ENCODE results near the gene ERVFRD-1.

Gene ERVFRD-1

DNA sequence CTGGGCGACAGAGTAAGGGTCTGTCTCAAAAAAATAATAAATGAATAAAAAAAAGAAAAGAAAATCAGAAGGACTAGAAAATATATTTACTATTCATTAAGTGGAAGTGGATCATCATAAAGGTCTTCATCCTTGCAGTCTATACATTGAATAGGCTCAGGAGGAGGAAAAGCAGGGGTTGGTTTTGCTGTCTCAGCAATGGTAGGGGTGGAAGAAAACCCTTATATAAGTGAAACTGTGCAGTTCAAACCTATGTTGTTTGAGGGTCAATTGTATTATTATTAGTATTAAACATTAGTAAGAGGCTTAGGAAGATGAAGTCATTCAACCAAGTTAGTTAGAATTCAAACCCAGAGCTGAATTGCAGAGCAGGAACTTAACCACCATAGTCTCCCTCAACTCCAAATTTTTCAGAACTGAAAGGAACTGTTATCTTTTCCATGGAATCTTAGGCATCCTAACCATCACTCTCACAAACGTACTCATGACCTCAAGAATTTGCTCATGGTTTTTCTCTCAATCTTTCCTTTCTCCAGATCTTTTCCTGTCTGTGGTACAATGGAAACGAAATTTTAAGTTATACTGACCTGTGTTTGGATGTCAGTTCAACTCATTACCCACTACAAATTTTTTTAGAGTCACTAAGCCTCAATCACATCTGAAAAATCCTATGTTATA lies 25.6 kb downstream of the ERVFRD-1 start:
- ATAC-seq: no peak

GRCh38 chr6:11083956-11084355 lies 27.6 kb downstream of the ERVFRD-1 start:
- ATAC-seq: no peak

DNA sequence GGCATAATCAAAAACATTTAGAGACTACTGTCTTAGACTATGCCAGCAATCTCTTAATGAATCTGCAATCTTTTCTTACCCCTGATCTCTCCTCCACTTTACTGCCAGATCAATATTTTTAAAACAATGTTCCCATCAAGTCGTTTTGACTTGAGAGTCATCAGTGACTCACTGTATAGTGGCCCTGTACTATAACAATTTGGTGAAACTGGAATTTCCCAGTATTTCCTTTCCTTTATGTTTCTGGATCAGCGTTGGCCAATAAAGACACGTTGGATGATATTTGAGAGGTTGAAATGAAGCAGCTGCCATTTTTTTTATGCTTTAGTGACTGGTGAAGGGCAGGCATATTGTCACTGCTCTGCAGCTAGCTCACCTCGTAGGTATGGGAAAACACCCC lies 28.0 kb downstream of the ERVFRD-1 start:
- ATAC-seq: no peak

DNA sequence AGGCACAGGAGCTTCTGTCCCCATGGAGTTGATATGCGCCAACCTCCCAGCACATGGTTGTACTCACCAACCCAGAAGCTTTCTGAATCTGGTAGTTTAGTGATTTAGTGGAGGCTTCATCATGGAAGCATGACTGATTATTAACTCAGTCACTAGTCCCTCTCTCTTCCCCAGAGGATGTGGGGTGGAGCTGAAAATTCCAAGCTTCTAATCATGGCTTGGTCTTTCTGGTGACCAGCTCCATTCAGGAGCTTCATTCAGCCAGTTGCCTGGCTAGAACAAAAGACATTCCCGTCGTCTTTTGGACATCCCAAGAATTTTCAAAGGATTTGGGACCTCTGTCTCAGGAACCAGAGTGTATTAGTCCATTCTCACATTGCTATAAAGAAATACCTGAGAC lies 31.2 kb downstream of the ERVFRD-1 start:
- no peak for ATAC-seq

DNA sequence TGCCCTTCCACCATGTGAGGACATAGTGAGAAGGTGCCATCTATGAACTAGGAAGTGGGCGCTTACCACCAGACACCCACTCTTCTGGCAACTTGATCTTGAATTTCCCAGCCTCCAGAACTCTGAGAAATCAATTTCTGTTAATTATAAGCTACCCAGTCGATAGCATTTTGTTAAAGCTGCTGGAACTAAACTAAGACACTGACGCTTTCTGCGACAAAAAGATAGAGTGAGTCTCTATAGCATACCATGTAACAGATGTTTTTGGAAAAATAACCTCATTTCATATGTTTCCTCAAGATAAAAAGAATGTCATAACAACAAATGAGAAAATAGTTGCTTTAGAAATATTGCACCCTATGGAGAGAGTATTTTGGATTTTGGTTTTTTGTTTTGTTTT lies 33.3 kb downstream of the ERVFRD-1 start:
- no peak for ATAC-seq

DNA sequence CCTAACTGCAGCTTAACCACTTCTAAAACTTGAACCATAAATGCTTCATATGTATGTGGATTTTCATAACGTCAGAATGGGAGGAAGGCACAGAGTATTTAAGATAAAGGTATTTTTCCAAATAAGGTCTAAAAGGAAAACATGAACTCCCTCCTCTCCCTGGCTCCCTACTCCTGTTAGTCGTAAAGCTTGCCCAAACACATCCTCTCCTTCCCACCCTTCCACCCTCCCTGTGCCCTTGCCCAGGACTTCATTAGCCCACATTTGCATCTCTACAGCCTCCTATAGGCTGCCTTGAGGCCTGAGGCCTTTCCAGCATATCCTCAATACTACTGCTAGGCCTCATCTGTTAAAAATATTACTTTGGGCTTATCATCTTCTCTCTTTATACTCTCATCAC lies 35.0 kb downstream of the ERVFRD-1 start:
- no peak for ATAC-seq

DNA sequence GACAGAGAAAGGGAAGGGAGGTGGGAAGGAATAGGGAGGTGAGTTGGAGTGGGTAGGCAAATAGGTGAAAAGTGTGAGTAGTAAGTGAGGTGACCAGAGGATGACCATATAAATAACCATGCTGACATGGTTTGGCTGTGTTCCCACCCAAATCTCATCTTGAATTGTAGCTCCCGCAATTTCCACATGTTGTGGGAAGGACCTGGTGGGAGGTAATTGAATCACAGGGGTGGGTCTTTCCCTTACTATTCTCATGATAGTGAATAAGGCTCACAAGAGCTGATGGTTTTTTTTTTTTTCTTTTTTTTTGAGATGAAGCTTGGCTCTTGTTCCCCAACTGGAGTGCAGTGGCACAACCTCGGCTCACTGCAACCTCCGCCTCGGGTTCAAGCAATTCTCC lies 39.4 kb downstream of the ERVFRD-1 start:
- no peak for ATAC-seq

DNA sequence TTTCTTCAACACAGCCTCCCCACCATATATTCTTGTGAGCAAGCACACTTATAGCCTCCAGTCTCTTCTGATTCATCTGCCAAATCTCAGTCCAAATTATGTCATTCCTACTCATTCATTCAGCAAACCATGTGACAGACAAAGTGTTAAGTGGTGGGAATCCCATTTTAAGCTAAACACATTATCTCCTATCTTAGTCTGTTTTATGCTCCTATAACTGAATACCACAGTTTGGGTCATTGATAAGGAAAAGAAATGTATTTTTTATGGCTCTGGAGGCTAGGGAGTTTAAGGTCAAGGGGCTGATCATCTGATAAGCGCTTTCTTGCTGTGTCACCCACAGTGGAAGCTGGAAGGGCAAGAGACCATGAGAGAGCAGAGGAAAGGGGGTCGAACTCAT lies 41.8 kb downstream of the ERVFRD-1 start:
- no peak for ATAC-seq

DNA sequence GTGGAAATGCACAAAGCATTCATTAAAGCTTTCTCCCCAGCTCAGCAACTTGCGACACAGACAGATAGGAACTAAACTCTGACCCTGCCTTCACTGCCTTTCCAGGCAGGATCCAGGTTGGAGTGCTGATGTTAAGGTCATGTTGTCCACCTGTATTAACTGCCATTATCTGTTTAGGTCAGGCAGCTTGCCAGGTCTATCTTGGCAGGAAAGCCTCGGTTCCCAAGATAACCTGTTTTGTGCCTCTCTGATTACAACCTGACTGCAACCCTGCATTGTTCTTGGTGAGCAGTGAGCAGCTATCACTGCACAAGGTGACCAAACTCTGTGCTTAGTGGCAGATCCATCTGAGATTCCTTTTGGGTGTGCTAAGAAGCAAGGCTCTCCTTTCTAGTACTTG lies 44.2 kb downstream of the ERVFRD-1 start:
- ATAC-seq: no peak

DNA sequence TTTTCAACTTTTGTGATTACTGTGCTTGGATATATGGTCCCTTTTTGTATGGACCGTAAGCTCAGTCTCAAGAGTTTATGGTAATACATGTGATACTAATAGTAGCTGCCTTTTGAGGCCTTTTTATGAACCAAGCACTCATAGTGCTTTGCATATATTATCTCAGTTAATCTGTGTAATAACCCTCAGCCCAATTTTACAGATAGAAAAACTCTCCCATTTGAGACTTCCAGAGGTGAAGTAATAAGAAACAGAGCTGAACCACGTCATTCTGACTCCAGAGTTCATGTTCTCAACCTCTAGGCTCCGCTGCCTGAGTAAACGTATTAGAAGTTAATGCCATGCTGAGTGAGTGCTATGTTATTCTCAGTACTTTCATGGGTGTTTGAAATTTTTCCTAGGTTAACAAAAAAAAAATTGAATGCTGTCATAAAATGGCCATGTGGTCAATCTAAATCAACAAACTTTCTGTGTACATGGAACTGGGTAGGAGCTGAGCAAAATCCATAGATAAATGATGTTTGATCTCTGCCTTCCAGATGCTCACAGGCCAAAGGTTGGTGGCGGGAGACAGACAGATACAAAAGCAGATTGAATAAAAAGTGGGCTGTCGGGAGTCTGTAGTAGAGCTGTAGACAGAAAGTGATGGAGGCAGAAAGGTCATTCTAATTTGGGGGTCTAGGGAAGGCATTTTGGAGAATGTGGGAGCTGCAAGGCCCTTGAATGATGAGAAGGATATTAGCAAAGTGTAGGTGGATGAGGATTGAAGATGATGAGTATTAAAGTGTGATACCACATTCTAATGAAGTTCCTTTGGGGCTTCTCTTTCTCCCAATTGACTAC lies 44.8 kb downstream of the ERVFRD-1 start:
- no peak for ATAC-seq

DNA sequence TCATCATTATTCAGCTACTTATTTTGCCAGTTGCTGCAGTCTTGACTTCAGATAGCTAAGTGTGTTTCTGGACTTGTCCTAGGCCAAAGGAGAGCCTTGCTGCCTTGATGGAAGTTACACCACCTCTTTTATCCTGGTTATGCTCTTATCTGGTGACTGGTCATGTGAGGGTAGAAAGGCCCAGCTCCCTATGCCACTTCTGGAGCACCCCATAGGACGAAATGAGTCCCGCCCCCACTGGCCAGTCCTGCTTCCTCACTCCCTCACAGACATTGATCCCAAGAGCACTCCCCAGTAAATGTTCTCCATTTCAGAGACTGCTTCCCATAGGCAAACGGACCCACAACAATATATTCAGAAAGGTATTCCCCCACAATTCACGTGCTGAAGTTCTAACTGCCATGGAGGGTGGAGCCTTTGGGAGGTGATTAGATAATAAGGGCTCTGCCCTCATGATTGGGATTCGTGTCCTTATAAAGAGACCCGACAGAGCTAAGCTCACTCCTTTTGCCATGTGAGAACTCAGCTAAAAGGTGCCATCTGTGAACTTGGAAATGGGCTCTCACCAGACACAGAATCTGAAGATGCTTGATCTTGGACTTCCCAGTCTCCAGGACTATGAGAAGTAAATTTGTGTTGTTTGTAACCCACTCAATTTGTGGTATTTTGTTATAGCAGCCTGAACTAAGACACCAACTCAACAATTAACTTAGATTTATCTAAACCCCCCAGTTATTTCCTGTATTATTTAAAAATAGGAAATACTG lies 45.9 kb downstream of the ERVFRD-1 start:
- ATAC-seq: no peak

DNA sequence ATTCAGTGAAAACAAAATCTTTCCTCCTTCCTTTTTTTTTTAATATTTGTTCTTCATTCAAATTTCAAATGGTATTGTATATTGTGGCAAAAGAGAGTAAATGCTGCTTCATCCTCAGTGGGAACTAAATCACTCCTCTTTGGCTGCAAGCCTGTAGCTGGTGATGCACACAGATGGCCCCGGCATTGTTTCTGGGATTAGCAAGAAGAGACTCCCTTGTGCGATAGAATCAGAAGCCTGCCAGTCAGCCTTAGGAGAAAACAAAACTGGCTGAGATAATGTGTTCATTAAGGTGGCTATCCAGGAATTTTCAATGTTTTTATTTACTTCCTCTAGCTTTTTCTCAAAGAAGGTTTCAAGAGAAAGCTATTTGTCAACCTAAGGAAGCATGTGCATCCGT lies 46.7 kb downstream of the ERVFRD-1 start:
- ATAC-seq: no peak

DNA sequence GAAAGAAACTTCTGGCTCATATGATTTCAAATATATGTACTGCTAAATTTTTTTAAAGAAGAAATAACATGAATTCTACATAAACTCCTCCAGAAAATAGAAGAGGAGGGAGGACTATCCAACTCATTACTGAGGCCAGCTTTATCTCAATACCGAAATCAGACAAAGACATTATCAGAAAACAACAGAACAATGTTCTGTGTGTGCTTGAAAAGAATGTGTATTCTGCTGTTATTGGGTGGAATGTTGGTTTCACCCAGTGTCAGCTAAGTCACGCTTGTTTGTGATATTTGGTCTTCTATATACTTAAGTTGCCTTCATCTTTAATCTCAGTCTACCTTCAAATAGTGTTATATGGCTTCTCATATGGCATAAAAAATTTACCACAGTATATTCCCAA lies 48.8 kb downstream of the ERVFRD-1 start:
- ATAC-seq: no peak

- ATAC-seq: no peak
Observed at GRCh38 chr6:11062083-11062482, 49.4 kb downstream of the ERVFRD-1 start.

DNA sequence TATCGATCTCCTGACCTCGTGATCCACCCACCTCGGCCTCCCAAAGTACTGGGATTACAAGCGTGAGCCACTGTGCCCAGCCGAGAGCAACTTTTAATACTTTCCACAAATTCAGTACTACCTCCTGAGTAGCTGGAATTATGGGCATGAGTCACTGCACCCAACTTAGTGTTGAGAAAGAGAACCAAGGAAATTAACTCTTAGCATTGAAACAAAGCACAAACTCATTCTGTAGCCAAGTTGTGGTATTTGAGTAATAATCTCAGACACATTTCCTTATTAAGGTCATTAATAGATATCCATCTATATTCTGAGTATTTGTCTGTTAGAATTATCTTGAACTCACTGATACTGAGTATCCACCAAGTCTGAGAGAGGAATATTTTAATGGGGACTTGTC lies 53.1 kb downstream of the ERVFRD-1 start:
- ATAC-seq: no peak

DNA sequence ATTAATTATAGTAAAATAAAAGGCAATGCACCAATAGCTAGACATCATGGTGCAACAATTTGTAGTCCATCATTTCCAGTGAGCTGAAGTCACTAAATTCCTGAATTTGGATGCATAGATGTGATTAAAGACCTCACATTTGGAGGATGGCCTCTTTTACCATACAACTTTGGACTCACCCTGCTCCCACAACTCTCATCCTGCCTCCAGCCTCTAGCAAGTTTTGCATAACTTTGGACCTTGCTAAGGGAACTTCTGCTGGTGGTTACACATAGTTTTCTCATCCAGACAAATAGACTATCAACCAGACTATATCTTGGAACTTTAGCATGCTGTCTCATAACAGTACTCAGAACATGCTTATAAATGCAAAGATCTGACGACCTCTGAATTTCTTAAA lies 54.7 kb downstream of the ERVFRD-1 start:
- no peak for ATAC-seq

DNA sequence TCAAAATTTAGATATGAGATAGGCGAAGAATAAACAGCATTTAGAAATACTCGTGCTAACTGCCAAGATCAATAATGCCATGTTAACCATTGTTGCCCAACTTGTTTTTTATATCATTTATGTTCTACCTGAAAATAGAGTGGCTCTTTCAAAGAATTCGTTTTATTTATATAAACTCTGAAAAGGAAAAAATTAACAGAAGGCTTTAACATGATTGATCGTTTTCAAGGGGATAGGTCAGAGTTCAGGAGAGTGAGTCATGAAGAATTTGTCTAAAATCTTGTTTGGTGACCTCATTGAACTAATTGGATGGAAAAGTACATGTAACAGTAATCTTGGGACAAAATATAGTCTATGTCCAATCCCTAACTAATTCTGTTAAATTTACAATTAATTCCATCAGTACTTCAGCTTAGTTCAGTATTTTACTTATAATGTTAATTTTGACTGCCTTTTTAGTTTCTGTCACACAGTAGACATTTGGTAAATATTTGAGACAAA lies 56.3 kb downstream of the ERVFRD-1 start:
- no peak for ATAC-seq

- no peak for ATAC-seq
Observed at GRCh38 chr6:11054722-11055121, 56.8 kb downstream of the ERVFRD-1 start.

- ATAC-seq: no peak
Observed at GRCh38 chr6:11053307-11053706, 58.2 kb downstream of the ERVFRD-1 start.

All from activated CD4-positive, CD25-positive, alpha-beta regulatory T cell treated with anti-CD3 and anti-CD28 coated beads, Interleukin-2, amount 50 U/mL, for 24 hours (primary cell).